Measurements from ENCODE around the gene CBX2.

Gene CBX2

GRCh38 chr17:79777894-79778503, at the start of gene CBX2:
CBX2 (plus strand) TSS chr17:79778148; CDS start chr17:79778236, 88 bp downstream.
- H3K4me3 ChIP-seq (ENCODE audit: low read length), result peak within 1 kb of the TSS; percentile 39
- TF ChIP-seq, protein P1, sequence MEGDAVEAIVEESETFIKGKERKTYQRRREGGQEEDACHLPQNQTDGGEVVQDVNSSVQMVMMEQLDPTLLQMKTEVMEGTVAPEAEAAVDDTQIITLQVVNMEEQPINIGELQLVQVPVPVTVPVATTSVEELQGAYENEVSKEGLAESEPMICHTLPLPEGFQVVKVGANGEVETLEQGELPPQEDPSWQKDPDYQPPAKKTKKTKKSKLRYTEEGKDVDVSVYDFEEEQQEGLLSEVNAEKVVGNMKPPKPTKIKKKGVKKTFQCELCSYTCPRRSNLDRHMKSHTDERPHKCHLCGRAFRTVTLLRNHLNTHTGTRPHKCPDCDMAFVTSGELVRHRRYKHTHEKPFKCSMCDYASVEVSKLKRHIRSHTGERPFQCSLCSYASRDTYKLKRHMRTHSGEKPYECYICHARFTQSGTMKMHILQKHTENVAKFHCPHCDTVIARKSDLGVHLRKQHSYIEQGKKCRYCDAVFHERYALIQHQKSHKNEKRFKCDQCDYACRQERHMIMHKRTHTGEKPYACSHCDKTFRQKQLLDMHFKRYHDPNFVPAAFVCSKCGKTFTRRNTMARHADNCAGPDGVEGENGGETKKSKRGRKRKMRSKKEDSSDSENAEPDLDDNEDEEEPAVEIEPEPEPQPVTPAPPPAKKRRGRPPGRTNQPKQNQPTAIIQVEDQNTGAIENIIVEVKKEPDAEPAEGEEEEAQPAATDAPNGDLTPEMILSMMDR (IDR thresholded peaks at IDR 0.05; ENCODE audit: insufficient read depth, low read depth, low read length, missing control alignments), result no peak
- peak; percentile 75 for DNase-seq (ENCODE audit: low read depth)

- TF ChIP-seq, protein P1 (IDR thresholded peaks at IDR 0.05; ENCODE audit: insufficient read depth, low read depth, low read length, missing control alignments), result no peak
- H3K4me3 ChIP-seq (ENCODE audit: low read length), result peak overlapping the region; percentile 32
- peak; percentile 84 for DNase-seq (ENCODE audit: low read depth)
Observed at GRCh38 chr17:79728169-79728907, 49.6 kb upstream of the CBX2 start.

DNA sequence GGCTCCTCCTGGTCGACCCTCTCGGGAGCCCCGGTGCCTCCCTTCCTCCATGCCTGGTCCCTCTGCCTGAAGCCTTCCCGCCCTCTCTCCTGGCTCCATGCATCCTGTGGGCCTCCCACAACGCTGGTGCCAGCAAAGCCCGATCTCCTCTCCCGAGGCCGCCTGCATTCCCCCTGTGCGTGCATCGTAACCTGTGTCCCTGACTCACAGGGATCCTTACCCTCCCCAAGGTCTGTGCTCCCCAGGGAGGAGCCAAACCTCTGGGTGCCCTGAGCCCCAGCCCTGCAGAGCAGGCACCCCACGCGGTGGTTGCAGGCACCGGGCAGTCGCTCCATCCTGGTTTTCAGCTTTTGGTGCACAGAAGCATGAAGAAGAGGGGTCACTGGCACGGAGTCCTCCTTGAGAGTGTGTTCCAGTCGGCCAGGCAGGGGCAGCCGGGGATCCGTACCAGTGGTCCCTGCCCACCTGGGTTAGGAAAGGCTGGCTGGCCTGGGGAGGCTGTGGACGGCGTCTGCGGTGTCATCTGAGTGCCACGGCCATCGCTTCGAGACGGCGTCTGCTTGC, 49.0 kb upstream of the CBX2 start:
- H3K4me3 ChIP-seq (ENCODE audit: low read length), result no peak overlapping the region

GRCh38 chr17:79729761-79730160, 48.2 kb upstream of the CBX2 start:
- DNase-seq (ENCODE audit: low read depth), result no peak
- H3K4me3 ChIP-seq (ENCODE audit: low read length), result no peak overlapping the region
- TF ChIP-seq, protein P1 (IDR thresholded peaks at IDR 0.05; ENCODE audit: insufficient read depth, low read depth, low read length, missing control alignments), result no peak

More for the DNA sequence above, 49.0 kb upstream of the CBX2 start:
- DNase-seq (ENCODE audit: low read depth), result no peak
- TF ChIP-seq, protein P1 (IDR thresholded peaks at IDR 0.05; ENCODE audit: insufficient read depth, low read depth, low read length, missing control alignments), result no peak

DNA sequence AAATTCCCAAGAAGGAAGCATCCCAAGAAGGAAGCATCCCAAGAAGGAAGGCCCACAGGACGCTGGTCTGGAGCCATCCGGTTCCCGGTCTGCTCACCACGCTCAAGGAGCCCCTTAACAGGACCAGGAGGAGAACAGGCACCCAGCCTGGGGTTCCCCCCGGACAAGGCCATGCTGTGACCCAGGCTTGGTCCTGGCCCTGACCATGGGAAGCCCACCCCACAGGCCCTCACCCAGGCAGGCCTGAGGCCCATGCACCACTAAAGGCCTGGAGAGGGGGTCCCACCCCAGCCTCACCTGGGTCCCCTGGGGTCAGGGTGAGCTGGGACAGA, 47.5 kb upstream of the CBX2 start:
- no peak overlapping the region for H3K4me3 ChIP-seq (ENCODE audit: low read length)
- TF ChIP-seq, protein P1 (IDR thresholded peaks at IDR 0.05; ENCODE audit: insufficient read depth, low read depth, low read length, missing control alignments), result no peak
- no peak for DNase-seq (ENCODE audit: low read depth)

GRCh38 chr17:79730769-79731483, 47.0 kb upstream of the CBX2 start, which contains the start of gene ENPP7:
ENPP7 (plus strand) TSS chr17:79730943; CDS start chr17:79731140, 197 bp downstream.
- DNase-seq (ENCODE audit: low read depth), result no peak
- H3K4me3 ChIP-seq (ENCODE audit: low read length), result no peak within 1 kb of the TSS
- TF ChIP-seq, protein P1 (IDR thresholded peaks at IDR 0.05; ENCODE audit: insufficient read depth, low read depth, low read length, missing control alignments), result no peak
